Spleen (tissue), 11 donors: Measurements from ENCODE around the gene FLACC1. TPM values are rescaled to one million over a fixed set of nuclear protein-coding genes. Genes with fewer than 3 reads are reported as not detected.

ENCODE experiments used
- DNase-seq: peaks from one replicate; pipeline ENCODE4 v3.0.0-alpha.2; 2020
- H3K27ac ChIP-seq, 8 donors: fragments of 200-600 bp; sonication (generic) in 7 of 8; 1 replicate in 4 of 8; 2 replicates in 4 of 8; pipeline versions ENCODE4 v1.5.0 to v1.8.0; 2016 to 2021; ENCODE audit warnings: inconsistent platforms in 4 of 8, mild to moderate bottlenecking in 4 of 8, moderate library complexity in 1 of 8
- H3K27me3 ChIP-seq, 7 donors: fragments of 200-600 bp; sonication (generic) in 6 of 7; replicated peaks in 1 of 7; 1 replicate in 4 of 7; 2 replicates in 3 of 7; pipeline versions ENCODE4 v1.5.0 to v1.8.0; 2016 to 2021; ENCODE audit warnings: inconsistent platforms in 3 of 7, mild to moderate bottlenecking in 1 of 7
- H3K36me3 ChIP-seq, 6 donors: fragments of 200-600 bp; sonication (generic) in 5 of 6; 1 replicate in 4 of 6; 2 replicates in 2 of 6; pipeline versions ENCODE4 v1.5.0 to v1.8.0; 2016 to 2021; ENCODE audit warnings: inconsistent platforms in 2 of 6
- H3K4me1 ChIP-seq, 6 donors: fragments of 200-600 bp; sonication (generic) in 5 of 6; 1 replicate in 3 of 6; 2 replicates in 3 of 6; pipeline versions ENCODE4 v1.5.0 to v1.8.0; 2016 to 2021; ENCODE audit warnings: inconsistent platforms in 3 of 6
- H3K4me3 ChIP-seq, 8 donors: fragments of 200-600 bp; sonication (generic) in 7 of 8; 1 replicate in 4 of 8; 2 replicates in 4 of 8; pipeline versions ENCODE4 v1.5.0 to v1.8.0; 2016 to 2021; ENCODE audit warnings: inconsistent platforms in 4 of 8, mild to moderate bottlenecking in 4 of 8, moderate library complexity in 2 of 8
- H3K9me3 ChIP-seq, 8 donors: fragments of 200-600 bp; sonication (generic) in 7 of 8; 1 replicate in 4 of 8; 2 replicates in 4 of 8; pipeline versions ENCODE4 v1.5.0 to v1.8.0; 2016 to 2021; ENCODE audit warnings: inconsistent platforms in 4 of 8
- CTCF ChIP-seq, 11 experiments: fragments of 200-600 bp in 7 of 11; fragments of 450-650 bp in 4 of 11; sonication (generic) in 4 of 11; IDR thresholded peaks in 8 of 11; conservative IDR thresholded peaks in 3 of 11; 1 replicate in 7 of 11; 2 replicates in 4 of 11; pipeline versions ENCODE4 v1.4.0 to v1.8.0; 2016 to 2021; ENCODE audit warnings: antibody characterized with exemption in 11 of 11, inconsistent platforms in 4 of 11, mild to moderate bottlenecking in 1 of 11
- POLR2A ChIP-seq, 3 donors: fragments of 450-650 bp; IDR thresholded peaks; one replicate each; pipeline ENCODE4 v1.5.1; 2017; ENCODE audit warnings: antibody characterized with exemption in 3 of 3, mild to moderate bottlenecking in 1 of 3
- POLR2AphosphoS5 ChIP-seq, 3 donors: sonication (generic); formaldehyde crosslinking; IDR thresholded peaks; one replicate each; pipeline ENCODE4 v1.5.1; 2017; ENCODE audit warnings: antibody characterized with exemption in 3 of 3
- WGBS, 5 donors: extraction: QIAGEN DNeasy Blood & Tissue Kit in 3 of 5; methylation state at CpG; one replicate each; pipeline versions ENCODE4 v1.1.5 to v1.1.7; 2013 to 2018; 5-methylcytosine and 5-hydroxymethylcytosine counted together
- intact Hi-C: fragments of 100-400 bp; cut with DNase I; formaldehyde crosslinking; loops from one replicate; pipeline ENCODE4 v1.15.0; 2023; ENCODE audit warnings: low total_unique reads
- polyA plus RNA-seq, 3 donors: library from polyadenylated mRNA; stranded (reverse); fragments of 200-250 nt; gene quantifications; one replicate each; pipeline ENCODE4 v1.2.1, GENCODE V29; 2013
- total RNA-seq, 7 donors: library from RNA; depleted of rRNA in 3 of 7; stranded (reverse); fragments of >200 nt in 3 of 7; fragmentation: NEBNext Ultra II Directional in 4 of 7; extraction: Animal tissue kit (Norgen Biotek cat#: 25700) in 4 of 7; gene quantifications; one replicate each; pipeline versions ENCODE4 v1.1.0 to v1.2.1, GENCODE V29; 2016 to 2021
- donor health status: healthy with polysubstance abuse.
- donor health status: DM: no; HTN: no; CAD: no; lungs with moderate emphysema.
- donor health status: DM: no; HTN: no; CAD: no.
- donor health status: Bipolar disorder and iron deficiency.
- donor health status: healthy.
- donor health status: DM: no; HTN: no; CAD: no.
- donor health status: DM: yes; HTN: yes; CAD: no.

The FLACC1 gene
- total and polyA plus RNA-seq, 10 donors, result 0.30 to 5.7 (median 3.1) TPM

GRCh38 chr2:201249889-201250288 is 107.3 kb downstream of the FLACC1 start:
- no peaks in the 10 kb centered on the region for H3K9me3 ChIP-seq
- H3K4me1 ChIP-seq, result peaks cover 4 to 94% (median 43%) of the 10 kb centered on the region in 6 donors
- TF ChIP-seq POLR2AphosphoS5 (IDR thresholded peaks at IDR 0.05) (no peak), POLR2A (IDR thresholded peaks at IDR 0.05) (no peak), CTCF (IDR thresholded peaks at IDR 0.05 in 8 of 11, conservative IDR thresholded peaks at IDR 0.05 in 3 of 11) (no peak)
- H3K27ac ChIP-seq, result no peak overlapping the region
- WGBS, 5 donors, result 56 to 98% (median 93%) methylated on average over 2 of the region's 2 CpGs
- intact Hi-C loops, result loop anchor here (10.0 kb wide), 1 partner anchor 205 kb away; the partner anchor contains the start of genes STRADB and TRAK2
- no peak for DNase-seq
- no peaks in the 10 kb centered on the region for H3K27me3 ChIP-seq
- H3K36me3 ChIP-seq, result no peaks in the 10 kb centered on the region
- no peak overlapping the region for H3K4me3 ChIP-seq

- no peaks in the 10 kb centered on the region for H3K9me3 ChIP-seq
- intact Hi-C loops, result no loop called here
- 78 to 90% (median 85%) methylated on average over 6 of the region's 6 CpGs for WGBS, 5 donors
These were observed 108.8 kb downstream of the FLACC1 start for GRCh38 chr2:201248288-201248844.

GRCh38 chr2:201246280-201246679 is 110.9 kb downstream of the FLACC1 start:
- 36 to 75% (median 63%) methylated on average over 4 of the region's 4 CpGs for WGBS, 5 donors
- intact Hi-C loops, result no loop called here
- Histone ChIP-seq H3K9me3 (no peaks in the 10 kb centered on the region), H3K27me3 (no peaks in the 10 kb centered on the region), H3K27ac (peak overlapping the region in 5 of 8 donors; percentile 20 to 72 (median 62)), H3K4me1 (peaks cover 0 to 95% (median 28%) of the 10 kb centered on the region in 6 donors), H3K36me3 (no peaks in the 10 kb centered on the region), H3K4me3 (no peak overlapping the region)
- DNase-seq, result no peak
- TF ChIP-seq POLR2AphosphoS5 (IDR thresholded peaks at IDR 0.05), result no peak
- no peak for TF ChIP-seq POLR2A (IDR thresholded peaks at IDR 0.05)
- TF ChIP-seq CTCF (IDR thresholded peaks at IDR 0.05 in 8 of 11, conservative IDR thresholded peaks at IDR 0.05 in 3 of 11), result no peak

More at GRCh38 chr2:201248288-201248844, 108.8 kb downstream of the FLACC1 start:
- H3K4me3 ChIP-seq, result no peak overlapping the region
- no peak for DNase-seq
- H3K4me1 ChIP-seq, result peaks cover 1 to 94% (median 29%) of the 10 kb centered on the region in 6 donors
- no peaks in the 10 kb centered on the region for H3K36me3 ChIP-seq
- no peaks in the 10 kb centered on the region for H3K27me3 ChIP-seq
- TF ChIP-seq POLR2AphosphoS5 (IDR thresholded peaks at IDR 0.05) (no peak), POLR2A (IDR thresholded peaks at IDR 0.05) (no peak), CTCF (IDR thresholded peaks at IDR 0.05 in 8 of 11, conservative IDR thresholded peaks at IDR 0.05 in 3 of 11) (no peak)
- no peak overlapping the region for H3K27ac ChIP-seq

- no peak for DNase-seq
- peaks cover 0 to 97% (median 37%) of the 10 kb centered on the region in 6 donors for H3K4me1 ChIP-seq
- H3K4me3 ChIP-seq, result no peak overlapping the region
- peak overlapping the region in 2 of 8 donors; percentile 69 to 72 for H3K27ac ChIP-seq
- peaks cover 0 to 11% (median 0%) of the 10 kb centered on the region in 6 donors for H3K36me3 ChIP-seq
- H3K9me3 ChIP-seq, result no peaks in the 10 kb centered on the region
- intact Hi-C loops, result loop anchor here (5.0 kb wide), 1 partner anchor 117 kb away; no protein-coding TSS in a partner anchor
- no peak for TF ChIP-seq CTCF (IDR thresholded peaks at IDR 0.05 in 8 of 11, conservative IDR thresholded peaks at IDR 0.05 in 3 of 11)
- TF ChIP-seq POLR2AphosphoS5 (IDR thresholded peaks at IDR 0.05), result no peak
- WGBS, 5 donors, result 85 to 94% (median 91%) methylated on average over 5 of the region's 5 CpGs
- no peaks in the 10 kb centered on the region for H3K27me3 ChIP-seq
These were observed 112.3 kb downstream of the FLACC1 start for GRCh38 chr2:201244829-201245228.
